Kidney tubule cell (primary cell): ENCODE results near the gene STRBP.

Source experiments
- DNase-seq: peaks from one replicate; pipeline ENCODE4 v3.0.0-alpha.2; 2018; ENCODE audit warnings: low spot score

The STRBP gene

DNA sequence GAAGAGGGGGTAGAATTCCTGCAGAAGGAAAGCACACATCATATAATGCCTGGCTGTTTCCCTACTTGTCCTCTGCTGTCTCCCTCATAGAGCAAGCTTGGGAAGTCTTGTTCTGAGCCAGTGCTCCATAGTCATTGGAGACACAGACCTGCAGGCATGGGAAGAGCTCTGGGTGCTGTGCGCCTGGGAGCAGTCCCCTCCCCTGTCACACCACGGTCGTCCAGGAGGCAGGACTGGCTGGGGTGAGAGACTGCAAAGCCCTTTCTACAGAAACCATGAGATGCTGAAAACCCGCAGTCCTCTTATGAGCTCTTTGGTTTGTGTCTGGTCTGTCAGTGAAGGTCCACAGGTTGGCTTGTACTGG is 170.3 kb downstream of the STRBP start:
- no peak for DNase-seq

DNA sequence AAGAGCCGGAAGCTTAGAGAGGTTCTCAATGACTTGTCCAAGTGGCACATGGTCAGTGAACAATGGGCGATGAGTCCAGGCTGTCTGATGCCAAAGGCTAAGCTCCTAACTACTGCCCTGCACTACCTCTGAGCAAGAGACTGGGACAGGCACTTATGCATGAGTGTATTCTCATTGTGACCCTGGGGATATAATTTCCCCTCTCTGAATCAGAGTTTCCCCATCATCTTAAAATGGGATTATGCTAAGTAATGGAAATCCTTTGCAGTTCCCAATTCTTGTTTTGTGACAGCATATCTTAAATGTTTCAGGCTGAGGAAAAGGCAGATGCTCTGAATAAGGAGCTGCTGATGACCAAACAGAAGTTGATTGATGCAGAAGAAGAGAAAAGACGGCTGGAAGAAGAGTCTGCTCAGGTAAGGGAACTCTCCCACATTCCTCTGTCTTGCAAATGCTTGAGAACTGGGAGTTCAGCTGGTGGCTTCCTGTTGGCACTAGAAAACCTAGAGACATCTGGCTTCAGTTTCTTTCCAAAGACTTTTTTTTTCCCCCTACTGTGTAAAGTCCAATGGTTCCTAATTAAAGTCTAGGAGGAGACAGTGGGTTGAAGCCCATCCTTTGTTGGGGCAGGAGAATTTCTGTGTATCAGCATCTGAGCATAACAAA is 170.8 kb downstream of the STRBP start:
- no peak for DNase-seq

GRCh38 chr9:123096987-123097386 is 171.4 kb downstream of the STRBP start:
- no peak for DNase-seq

- no peak for DNase-seq
These were observed 175.2 kb downstream of the STRBP start for GRCh38 chr9:123093141-123093540.

DNA sequence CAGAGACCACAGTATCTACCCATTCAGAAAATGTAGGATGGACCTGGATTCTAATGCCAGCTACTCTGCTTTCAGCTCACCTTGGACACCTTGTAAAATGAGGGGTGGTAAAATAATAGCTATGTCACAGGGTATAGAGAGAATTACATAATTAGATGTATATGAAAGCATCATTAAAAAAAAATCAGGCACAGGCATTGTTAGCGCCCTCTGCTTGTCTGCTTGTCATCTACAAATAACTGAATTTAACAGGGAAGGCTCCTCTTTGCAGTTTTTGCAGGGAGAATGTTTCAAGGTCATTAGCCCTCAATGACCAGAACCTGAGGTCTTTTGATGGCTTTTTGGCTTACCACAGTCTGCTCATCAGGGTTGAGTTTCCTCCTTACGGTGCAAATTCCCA is 176.9 kb downstream of the STRBP start:
- no peak for DNase-seq

GRCh38 chr9:123090956-123091355 is 177.4 kb downstream of the STRBP start:
- DNase-seq = no peak

DNA sequence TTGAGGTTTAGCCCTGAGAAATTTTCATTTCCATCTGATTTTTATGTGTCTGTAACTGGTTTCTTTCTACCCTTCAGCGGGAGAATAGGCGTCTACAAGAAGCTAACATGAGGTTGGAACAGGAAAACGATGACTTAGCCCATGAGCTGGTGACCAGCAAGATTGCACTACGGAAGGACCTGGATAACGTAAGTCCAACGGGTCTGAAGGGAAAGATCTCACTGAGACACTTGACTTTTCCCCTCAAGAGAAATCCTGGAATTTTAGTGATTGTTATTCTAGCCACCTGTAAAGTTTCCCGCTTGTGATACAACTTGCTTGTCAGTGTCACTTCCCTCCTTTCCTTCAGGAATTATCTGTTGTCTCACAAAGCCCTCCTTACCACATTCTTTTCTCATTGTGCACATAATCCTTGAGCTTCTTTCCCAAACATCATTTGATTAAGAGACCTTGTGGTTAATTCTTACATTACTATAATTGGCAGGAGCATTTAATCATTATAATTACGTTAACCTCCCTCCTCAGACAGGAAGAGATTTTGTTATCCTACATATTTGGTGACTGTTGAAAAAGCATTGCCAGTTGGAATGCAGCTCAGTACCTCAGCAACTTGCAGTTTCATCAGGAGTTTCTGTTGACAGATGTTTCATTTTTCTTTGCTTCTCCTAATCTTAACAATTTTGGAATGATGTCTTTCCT is 178.0 kb downstream of the STRBP start:
- DNase-seq = no peak

GRCh38 chr9:123089790-123090189 is 178.6 kb downstream of the STRBP start:
- no peak for DNase-seq

GRCh38 chr9:123089040-123089439 is 179.3 kb downstream of the STRBP start:
- no peak for DNase-seq

GRCh38 chr9:123087359-123087888 is 181.0 kb downstream of the STRBP start:
- DNase-seq = no peak

DNA sequence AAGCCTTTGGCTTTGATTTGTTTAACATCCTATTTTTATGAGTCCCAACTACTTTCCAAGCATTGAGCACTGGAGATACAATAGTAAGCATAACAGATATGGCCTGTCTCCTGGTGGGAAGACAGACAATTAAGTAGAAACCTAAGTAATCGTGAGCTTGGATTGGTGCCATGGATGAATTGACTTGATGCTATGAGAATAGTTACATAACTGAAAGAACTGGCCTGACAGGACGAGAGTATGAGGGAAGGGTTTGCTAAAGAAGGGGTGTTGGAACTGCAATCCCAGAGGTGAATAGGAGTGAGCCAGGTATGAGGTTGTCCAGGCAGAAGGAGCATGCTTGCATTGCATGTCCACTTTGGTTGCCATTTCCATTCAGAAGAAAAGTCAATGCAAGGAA is 182.5 kb downstream of the STRBP start:
- DNase-seq = no peak

GRCh38 chr9:123084256-123084655 is 184.1 kb downstream of the STRBP start:
- no peak for DNase-seq

GRCh38 chr9:123083680-123084079 is 184.7 kb downstream of the STRBP start:
- no peak for DNase-seq

DNA sequence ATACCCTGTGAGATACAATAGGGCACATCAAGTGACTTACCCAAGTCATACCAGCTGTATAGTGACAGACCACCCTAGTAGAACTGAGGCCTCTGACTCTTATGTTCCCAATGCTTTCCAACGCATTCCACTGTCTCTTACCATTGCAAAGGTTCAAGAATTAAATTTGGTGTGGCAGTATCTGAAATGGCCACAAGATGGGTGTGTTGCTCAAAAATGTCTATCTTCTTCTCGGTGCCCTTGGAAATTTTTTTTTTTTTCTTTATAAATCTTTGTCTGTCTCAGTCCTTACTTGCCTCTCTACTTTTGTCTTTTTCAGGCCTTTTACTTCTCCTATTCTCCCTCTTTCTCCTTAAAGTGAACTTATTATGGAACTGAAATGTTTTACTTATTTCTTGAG is 186.6 kb downstream of the STRBP start:
- DNase-seq = peak; percentile 50

DNA sequence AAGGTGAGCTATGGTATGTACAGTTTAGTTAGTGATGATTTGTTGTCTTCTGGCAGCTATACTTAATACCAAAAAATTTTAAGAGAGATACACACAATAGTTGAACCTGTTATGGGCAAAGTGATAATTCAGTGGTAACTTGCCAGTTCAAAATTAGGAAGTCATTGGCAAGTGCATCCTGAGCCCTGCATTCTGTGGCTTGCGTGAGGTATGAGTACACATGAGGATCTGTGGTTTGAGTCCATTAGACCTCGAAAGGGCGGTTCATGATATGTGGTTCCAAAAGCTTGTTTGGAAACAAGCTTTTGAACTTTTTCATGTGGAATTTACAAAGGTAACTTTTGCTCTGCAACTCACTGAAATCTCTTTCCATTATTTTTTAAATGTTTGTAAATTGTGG is 187.9 kb downstream of the STRBP start:
- no peak for DNase-seq

DNA sequence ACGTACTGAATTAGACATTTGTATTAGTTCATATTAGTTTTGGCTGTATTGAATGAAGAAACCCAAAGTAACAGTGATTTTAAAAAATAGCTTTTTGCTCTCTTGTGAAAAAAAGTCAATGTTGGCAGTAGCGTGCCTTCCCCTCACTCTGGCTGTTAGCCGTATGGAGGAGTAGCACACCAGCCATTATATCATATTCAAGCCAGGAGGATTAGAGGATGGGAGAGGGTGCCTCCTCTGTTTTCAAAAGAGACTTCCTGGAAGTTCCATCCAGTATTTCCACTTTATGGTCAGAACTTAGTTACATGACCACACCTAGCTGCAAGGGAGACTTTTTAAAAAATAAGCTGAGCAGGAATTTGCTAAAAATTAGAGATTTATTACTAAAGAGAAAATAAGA is 193.8 kb downstream of the STRBP start:
- DNase-seq = no peak

DNA sequence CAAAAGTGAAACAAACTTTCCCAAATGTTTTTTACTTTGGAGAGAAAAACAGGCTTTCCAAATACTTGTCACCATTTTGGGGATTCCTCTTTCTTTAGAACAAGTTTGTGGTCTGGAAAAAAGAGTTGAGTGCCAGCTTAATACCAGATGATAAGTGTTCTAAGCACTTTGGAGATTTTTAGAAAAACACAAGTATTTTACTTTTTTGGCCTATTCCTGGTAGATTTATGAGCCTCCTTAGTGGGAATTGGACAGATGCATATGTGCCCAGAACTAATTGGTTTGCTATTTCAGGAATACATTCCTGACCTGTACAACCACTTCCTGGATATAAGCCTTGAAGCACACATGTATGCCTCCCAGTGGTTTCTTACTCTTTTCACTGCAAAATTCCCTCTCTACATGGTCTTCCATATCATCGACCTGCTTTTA is 194.4 kb downstream of the STRBP start:
- peak; percentile 29 for DNase-seq

DNA sequence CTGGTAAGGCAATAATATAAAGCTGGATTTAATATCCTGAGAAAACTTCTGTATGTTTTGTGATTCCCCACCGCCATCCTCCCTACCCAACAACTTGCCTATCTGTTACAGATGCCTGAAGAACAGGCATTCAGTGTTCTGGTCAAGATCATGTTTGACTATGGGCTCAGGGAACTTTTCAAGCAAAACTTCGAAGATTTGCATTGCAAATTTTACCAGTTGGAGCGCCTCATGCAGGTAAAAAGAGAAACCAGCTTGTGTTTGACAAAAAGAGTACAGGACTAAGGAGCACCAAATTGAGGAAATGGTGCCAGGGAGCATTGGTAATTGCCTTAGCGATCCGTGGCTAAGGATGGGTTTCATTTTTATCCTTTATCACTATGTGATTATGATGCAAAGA is 194.9 kb downstream of the STRBP start:
- no peak for DNase-seq

DNA sequence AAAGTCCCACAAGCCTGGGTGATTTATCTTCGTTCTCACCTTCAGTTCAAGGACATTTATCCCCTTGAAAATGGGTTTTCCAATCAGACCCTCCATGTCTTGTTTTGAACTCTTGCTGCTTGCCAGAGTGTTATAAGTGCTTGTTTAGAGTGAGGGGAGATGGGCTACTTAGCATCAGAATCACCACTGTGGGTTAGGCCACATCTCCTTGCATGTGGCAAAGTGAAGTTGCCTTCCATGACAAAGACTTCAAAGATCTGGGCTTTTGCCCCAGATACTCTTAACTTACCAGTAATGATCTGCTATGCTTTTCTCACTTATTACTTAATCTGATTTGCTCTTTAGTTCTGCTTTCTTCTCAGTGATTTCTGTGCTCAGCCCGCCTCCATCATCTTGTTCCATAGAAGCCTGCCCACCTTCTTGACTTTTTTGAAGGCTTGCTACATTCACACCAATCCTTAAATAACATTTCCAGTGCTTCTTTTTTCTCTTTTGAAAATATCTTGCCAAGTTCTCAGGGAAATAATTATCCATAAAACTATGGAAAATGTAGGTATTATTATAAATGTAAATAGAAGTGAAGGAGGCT is 195.9 kb downstream of the STRBP start:
- no peak for DNase-seq
